HepG2 (cell line): ENCODE results near the gene NOB1. TPM values are rescaled to one million over a fixed set of nuclear protein-coding genes. Genes with fewer than 3 reads are reported as not detected.

ENCODE experiments used
- CCDC6 ChIP-seq: sonication (generic); formaldehyde crosslinking; IDR thresholded peaks from 2 replicates; pipeline ENCODE4 v1.8.1; 2022; ENCODE audit warnings: mild to moderate bottlenecking, missing genetic modification reagents, moderate library complexity
- GLI4 ChIP-seq: sonication (generic); formaldehyde crosslinking; IDR thresholded peaks from 2 replicates; pipeline ENCODE4 v1.5.1; 2020; ENCODE audit warnings: missing genetic modification reagents, mild to moderate bottlenecking, moderate library complexity, borderline replicate concordance
- KAT7 ChIP-seq: IDR thresholded peaks from 2 replicates; pipeline ENCODE4 v1.6.1; 2018; ENCODE audit warnings: borderline replicate concordance, missing compliant biosample characterization
- KDM6A ChIP-seq: IDR thresholded peaks from 2 replicates; pipeline ENCODE4 v1.6.1; 2016; ENCODE audit warnings: low read depth
- MBD4 ChIP-seq: IDR thresholded peaks from 2 replicates; pipeline ENCODE4 v1.6.1; 2012; ENCODE audit warnings: low read length, inconsistent platforms, borderline replicate concordance
- MTA1 ChIP-seq: sonication (generic); formaldehyde crosslinking; IDR thresholded peaks from 2 replicates; pipeline ENCODE4 v1.4.0; 2020; ENCODE audit warnings: missing genetic modification reagents, mild to moderate bottlenecking, borderline replicate concordance
- MYC ChIP-seq: sonication (generic); formaldehyde crosslinking; IDR thresholded peaks from 2 replicates; pipeline ENCODE4 v1.9.0; 2021; ENCODE audit warnings: missing genetic modification reagents, borderline replicate concordance
- NR2F1 ChIP-seq, 2 experiments: fragments of 450-650 bp in 1 of 2; formaldehyde crosslinking in 1 of 2; IDR thresholded peaks; 2 replicates each; pipeline versions ENCODE4 v1.5.0 to v1.6.1; 2016 to 2020; ENCODE audit warnings: mild to moderate bottlenecking in 1 of 2, missing compliant biosample characterization in 1 of 2, missing genetic modification reagents in 1 of 2, moderate library complexity in 1 of 2
- PCBP2 ChIP-seq: fragments of 200-400 bp; formaldehyde crosslinking; optimal IDR thresholded peaks from 2 replicates; pipeline ENCODE3; 2018; ENCODE audit warnings: low read length, low read depth; ENCODE audit not compliant: poor library complexity, severe bottlenecking
- SALL1 ChIP-seq: sonication (generic); formaldehyde crosslinking; IDR thresholded peaks from 2 replicates; pipeline ENCODE4 v1.8.0; 2022; ENCODE audit warnings: mild to moderate bottlenecking, missing genetic modification reagents
- STAG1 ChIP-seq: sonication (generic); formaldehyde crosslinking; IDR thresholded peaks from 2 replicates; pipeline ENCODE4 v1.4.0; 2020; ENCODE audit warnings: missing genetic modification reagents
- TBX3 ChIP-seq: fragments of 450-650 bp; IDR thresholded peaks from 2 replicates; pipeline ENCODE4 v1.6.1; 2017; ENCODE audit warnings: antibody characterized with exemption, mild to moderate bottlenecking, inconsistent platforms, borderline replicate concordance
- ZNF225 ChIP-seq: sonication (generic); formaldehyde crosslinking; IDR thresholded peaks from 2 replicates; pipeline ENCODE4 v1.4.0; 2020; ENCODE audit warnings: mild to moderate bottlenecking, missing genetic modification reagents
- ZNF383 ChIP-seq: sonication (generic); formaldehyde crosslinking; IDR thresholded peaks from 2 replicates; pipeline ENCODE4 v1.4.0; 2020; ENCODE audit warnings: missing genetic modification reagents, mild to moderate bottlenecking, borderline replicate concordance
- ZNF432 ChIP-seq: sonication (generic); formaldehyde crosslinking; IDR thresholded peaks from 2 replicates; pipeline ENCODE4 v1.5.0; 2020; ENCODE audit warnings: missing genetic modification reagents, mild to moderate bottlenecking, borderline replicate concordance
- ZNF850 ChIP-seq: sonication (generic); formaldehyde crosslinking; conservative IDR thresholded peaks from 2 replicates; pipeline ENCODE4 v1.9.0; 2021; ENCODE audit warnings: mild to moderate bottlenecking, missing genetic modification reagents
- polyA plus RNA-seq, 8 experiments: library from polyadenylated mRNA; depleted of rRNA in 3 of 8; stranded (reverse) in 7 of 8; unstranded in 1 of 8; fragments of >200 nt; fragmentation: Illumina TruSeq in 4 of 8; extraction: Trizol in 4 of 8; gene quantifications; 2 replicates each; pipeline versions ENCODE4 v1.2.1 to v1.2.3, GENCODE V29; 2011 to 2016; ENCODE audit warnings: low read depth in 4 of 8, missing spikeins in 1 of 8, mixed read lengths in 1 of 8; ENCODE audit not compliant: insufficient read depth in 1 of 8
- total RNA-seq, 5 experiments: library from RNA; depleted of rRNA; stranded (reverse); fragments of >200 nt; fragmentation: Illumina TruSeq; extraction: Trizol; gene quantifications; 2 replicates each; pipeline ENCODE4 v1.2.3, GENCODE V29; 2016; ENCODE audit warnings: low read depth in 1 of 5
- TF ChIP-seq, protein P1 (sequence below): sonication (generic); formaldehyde crosslinking; IDR thresholded peaks from 2 replicates; pipeline ENCODE4 v1.9.0; 2022; ENCODE audit warnings: missing genetic modification reagents, mild to moderate bottlenecking, borderline replicate concordance
- TF ChIP-seq, protein P2 (sequence below): IDR thresholded peaks from 2 replicates; pipeline ENCODE4 v1.6.1; 2016; ENCODE audit warnings: missing biosample characterization, missing genetic modification reagents, low read depth
- TF ChIP-seq, protein P3 (sequence below): sonication (generic); formaldehyde crosslinking; IDR thresholded peaks from 2 replicates; pipeline ENCODE4 v1.9.0; 2021; ENCODE audit warnings: missing genetic modification reagents, borderline replicate concordance
- TF ChIP-seq, protein P4 (sequence below): sonication (generic); formaldehyde crosslinking; IDR thresholded peaks from 2 replicates; pipeline ENCODE4 v1.5.0; 2020; ENCODE audit warnings: mild to moderate bottlenecking, missing genetic modification reagents, borderline replicate concordance
- TF ChIP-seq, protein P5 (sequence below): sonication (generic); formaldehyde crosslinking; IDR thresholded peaks from 2 replicates; pipeline ENCODE4 v1.8.1; 2022; ENCODE audit warnings: mild to moderate bottlenecking, missing genetic modification reagents

Gene NOB1
- total and polyA plus RNA-seq, 2 of the 13 experiments (the other 11 are each of a cell fraction or from before 2014, with no cell fraction given) = 47.1 to 162 TPM

DNA sequence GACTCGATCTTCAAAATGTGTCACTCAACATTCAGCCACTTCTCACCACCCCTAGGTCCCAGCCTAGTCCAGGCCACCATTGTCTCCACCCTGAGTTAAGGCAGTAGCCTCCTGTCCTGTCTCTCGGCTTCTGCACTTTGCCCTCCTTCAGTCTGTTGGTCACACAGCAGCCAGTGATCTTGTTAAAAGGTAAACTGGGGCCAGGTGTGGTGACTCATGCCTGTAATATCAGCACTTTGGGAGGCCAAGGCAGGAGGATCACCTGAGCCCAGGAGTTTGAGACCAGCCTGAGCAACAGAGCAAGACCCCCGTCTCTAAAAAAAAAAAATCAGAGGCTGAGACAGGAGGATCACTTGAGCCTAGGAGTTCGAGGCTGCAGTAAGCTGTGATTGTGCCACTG lies 33.2 kb upstream of the NOB1 start (continued):
- TF ChIP-seq, protein P1, sequence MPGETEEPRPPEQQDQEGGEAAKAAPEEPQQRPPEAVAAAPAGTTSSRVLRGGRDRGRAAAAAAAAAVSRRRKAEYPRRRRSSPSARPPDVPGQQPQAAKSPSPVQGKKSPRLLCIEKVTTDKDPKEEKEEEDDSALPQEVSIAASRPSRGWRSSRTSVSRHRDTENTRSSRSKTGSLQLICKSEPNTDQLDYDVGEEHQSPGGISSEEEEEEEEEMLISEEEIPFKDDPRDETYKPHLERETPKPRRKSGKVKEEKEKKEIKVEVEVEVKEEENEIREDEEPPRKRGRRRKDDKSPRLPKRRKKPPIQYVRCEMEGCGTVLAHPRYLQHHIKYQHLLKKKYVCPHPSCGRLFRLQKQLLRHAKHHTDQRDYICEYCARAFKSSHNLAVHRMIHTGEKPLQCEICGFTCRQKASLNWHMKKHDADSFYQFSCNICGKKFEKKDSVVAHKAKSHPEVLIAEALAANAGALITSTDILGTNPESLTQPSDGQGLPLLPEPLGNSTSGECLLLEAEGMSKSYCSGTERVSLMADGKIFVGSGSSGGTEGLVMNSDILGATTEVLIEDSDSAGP (CRISPR knock-in tag) = no peak
- TF ChIP-seq, protein P2, sequence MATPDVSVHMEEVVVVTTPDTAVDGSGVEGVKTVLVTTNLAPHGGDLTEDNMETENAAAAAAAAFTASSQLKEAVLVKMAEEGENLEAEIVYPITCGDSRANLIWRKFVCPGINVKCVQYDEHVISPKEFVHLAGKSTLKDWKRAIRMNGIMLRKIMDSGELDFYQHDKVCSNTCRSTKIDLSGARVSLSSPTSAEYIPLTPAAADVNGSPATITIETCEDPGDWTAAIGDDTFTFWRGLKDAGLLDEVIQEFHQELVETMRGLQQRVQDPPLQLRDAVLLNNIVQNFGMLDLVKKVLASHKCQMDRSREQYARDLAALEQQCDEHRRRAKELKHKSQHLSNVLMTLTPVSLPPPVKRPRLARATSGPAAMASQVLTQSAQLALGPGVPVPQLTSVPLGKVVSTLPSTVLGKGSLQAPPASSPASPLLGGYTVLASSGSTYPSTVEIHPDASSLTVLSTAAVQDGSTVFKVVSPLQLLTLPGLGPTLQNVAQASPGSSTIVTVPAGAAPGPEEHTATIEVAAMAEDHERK (CRISPR knock-in tag) = no peak
- TF ChIP-seq ZNF225 (CRISPR knock-in tag) (no peak), TBX3 (no peak), MBD4 (no peak), MTA1 (CRISPR knock-in tag) (no peak), MYC (peak; percentile 14; the same call in 1 of the 2 replicates), ZNF850 (CRISPR knock-in tag) (no peak), KAT7 (CRISPR knock-in tag) (no peak), ZNF432 (CRISPR knock-in tag) (no peak), STAG1 (CRISPR knock-in tag) (0 out of 2 replicates have a peak, but pooled peaks have one; percentile 14), CCDC6 (no peak), GLI4 (CRISPR knock-in tag) (no peak), SALL1 (CRISPR knock-in tag) (peak; percentile 38; the same call in 1 of the 2 replicates), ZNF383 (CRISPR knock-in tag) (no peak), KDM6A (no peak), NR2F1 (CRISPR knock-in tag; IDR thresholded peaks at IDR 0.05) (no peak), PCBP2 (no peak)
- TF ChIP-seq, protein P3, sequence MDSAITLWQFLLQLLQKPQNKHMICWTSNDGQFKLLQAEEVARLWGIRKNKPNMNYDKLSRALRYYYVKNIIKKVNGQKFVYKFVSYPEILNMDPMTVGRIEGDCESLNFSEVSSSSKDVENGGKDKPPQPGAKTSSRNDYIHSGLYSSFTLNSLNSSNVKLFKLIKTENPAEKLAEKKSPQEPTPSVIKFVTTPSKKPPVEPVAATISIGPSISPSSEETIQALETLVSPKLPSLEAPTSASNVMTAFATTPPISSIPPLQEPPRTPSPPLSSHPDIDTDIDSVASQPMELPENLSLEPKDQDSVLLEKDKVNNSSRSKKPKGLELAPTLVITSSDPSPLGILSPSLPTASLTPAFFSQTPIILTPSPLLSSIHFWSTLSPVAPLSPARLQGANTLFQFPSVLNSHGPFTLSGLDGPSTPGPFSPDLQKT (CRISPR knock-in tag) = no peak
- TF ChIP-seq, protein P4, sequence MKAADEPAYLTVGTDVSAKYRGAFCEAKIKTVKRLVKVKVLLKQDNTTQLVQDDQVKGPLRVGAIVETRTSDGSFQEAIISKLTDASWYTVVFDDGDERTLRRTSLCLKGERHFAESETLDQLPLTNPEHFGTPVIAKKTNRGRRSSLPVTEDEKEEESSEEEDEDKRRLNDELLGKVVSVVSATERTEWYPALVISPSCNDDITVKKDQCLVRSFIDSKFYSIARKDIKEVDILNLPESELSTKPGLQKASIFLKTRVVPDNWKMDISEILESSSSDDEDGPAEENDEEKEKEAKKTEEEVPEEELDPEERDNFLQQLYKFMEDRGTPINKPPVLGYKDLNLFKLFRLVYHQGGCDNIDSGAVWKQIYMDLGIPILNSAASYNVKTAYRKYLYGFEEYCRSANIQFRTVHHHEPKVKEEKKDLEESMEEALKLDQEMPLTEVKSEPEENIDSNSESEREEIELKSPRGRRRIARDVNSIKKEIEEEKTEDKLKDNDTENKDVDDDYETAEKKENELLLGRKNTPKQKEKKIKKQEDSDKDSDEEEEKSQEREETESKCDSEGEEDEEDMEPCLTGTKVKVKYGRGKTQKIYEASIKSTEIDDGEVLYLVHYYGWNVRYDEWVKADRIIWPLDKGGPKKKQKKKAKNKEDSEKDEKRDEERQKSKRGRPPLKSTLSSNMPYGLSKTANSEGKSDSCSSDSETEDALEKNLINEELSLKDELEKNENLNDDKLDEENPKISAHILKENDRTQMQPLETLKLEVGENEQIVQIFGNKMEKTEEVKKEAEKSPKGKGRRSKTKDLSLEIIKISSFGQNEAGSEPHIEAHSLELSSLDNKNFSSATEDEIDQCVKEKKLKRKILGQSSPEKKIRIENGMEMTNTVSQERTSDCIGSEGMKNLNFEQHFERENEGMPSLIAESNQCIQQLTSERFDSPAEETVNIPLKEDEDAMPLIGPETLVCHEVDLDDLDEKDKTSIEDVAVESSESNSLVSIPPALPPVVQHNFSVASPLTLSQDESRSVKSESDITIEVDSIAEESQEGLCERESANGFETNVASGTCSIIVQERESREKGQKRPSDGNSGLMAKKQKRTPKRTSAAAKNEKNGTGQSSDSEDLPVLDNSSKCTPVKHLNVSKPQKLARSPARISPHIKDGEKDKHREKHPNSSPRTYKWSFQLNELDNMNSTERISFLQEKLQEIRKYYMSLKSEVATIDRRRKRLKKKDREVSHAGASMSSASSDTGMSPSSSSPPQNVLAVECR (CRISPR knock-in tag) = peak; percentile 35; the same call in 1 of the 2 replicates
- TF ChIP-seq, protein P5, sequence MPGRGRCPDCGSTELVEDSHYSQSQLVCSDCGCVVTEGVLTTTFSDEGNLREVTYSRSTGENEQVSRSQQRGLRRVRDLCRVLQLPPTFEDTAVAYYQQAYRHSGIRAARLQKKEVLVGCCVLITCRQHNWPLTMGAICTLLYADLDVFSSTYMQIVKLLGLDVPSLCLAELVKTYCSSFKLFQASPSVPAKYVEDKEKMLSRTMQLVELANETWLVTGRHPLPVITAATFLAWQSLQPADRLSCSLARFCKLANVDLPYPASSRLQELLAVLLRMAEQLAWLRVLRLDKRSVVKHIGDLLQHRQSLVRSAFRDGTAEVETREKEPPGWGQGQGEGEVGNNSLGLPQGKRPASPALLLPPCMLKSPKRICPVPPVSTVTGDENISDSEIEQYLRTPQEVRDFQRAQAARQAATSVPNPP = no peak
